SK-N-SH (cell line): Measurements from ENCODE around the gene SCARB1. TPM values are rescaled to one million over a fixed set of nuclear protein-coding genes. Genes with fewer than 3 reads are reported as not detected.

Source experiments
- CTCF ChIA-PET: fragments of 300-600, 350-600 bp; formaldehyde crosslinking; extraction: SDS; loops from one replicate; lab custom pipeline; 2021; lab: Yijun Ruan, JAX
- POLR2A ChIA-PET: fragments of 350-600 bp; sonication (Branson Sonifier 250); formaldehyde crosslinking; extraction: SDS; loops from one replicate; lab custom pipeline; 2020; ENCODE audit warnings: antibody characterized with exemption, inconsistent platforms; lab: Yijun Ruan, JAX
- DNase-seq: peaks from one replicate; pipeline ENCODE4 v3.0.0; 2012
- H2AFZ ChIP-seq: fragments of 200-600 bp; sonication (generic); 2 replicates; pipeline ENCODE4 v1.8.1; 2016; ENCODE audit warnings: antibody characterized with exemption, mild to moderate bottlenecking, low read depth
- H3F3A ChIP-seq: fragments of 200-600 bp; sonication (generic); replicated peaks from 2 replicates; pipeline ENCODE3; 2016; ENCODE audit warnings: antibody characterized with exemption, mild to moderate bottlenecking; ENCODE audit not compliant: insufficient read depth
- H3K27ac ChIP-seq, 2 experiments: fragments of 200-500 bp in 1 of 2; fragments of 200-600 bp in 1 of 2; sonication (Bioruptor generic) in 1 of 2; sonication (generic), shearing (Covaris generic) in 1 of 2; 2 replicates each; pipeline versions ENCODE4 v1.5.1 to v1.6.1; 2014 to 2016; ENCODE audit warnings: low read depth in 2 of 2, inconsistent platforms in 1 of 2, low read length in 1 of 2, mild to moderate bottlenecking in 1 of 2, mixed read lengths in 1 of 2
- H3K27me3 ChIP-seq: fragments of 200-600 bp; sonication (generic), shearing (Covaris generic); 2 replicates; pipeline ENCODE4 v1.6.1; 2016; ENCODE audit warnings: mixed run types; ENCODE audit not compliant: insufficient read depth
- H3K36me3 ChIP-seq, 2 experiments: fragments of 200-500 bp in 1 of 2; fragments of 200-600 bp in 1 of 2; sonication (Bioruptor generic) in 1 of 2; sonication (generic) in 1 of 2; replicated peaks in 1 of 2; 2 replicates each; pipeline versions ENCODE3 to v1.5.1; 2014 to 2016; ENCODE audit warnings: low read length in 1 of 2, mild to moderate bottlenecking in 1 of 2; ENCODE audit not compliant: insufficient read depth in 2 of 2, control insufficient read depth in 1 of 2
- H3K4me1 ChIP-seq, 2 experiments: fragments of 200-500 bp in 1 of 2; fragments of 200-600 bp in 1 of 2; sonication (Bioruptor generic) in 1 of 2; sonication (generic), shearing (Covaris generic) in 1 of 2; 2 replicates each; pipeline versions ENCODE4 v1.5.1 to v1.6.1; 2014 to 2016; ENCODE audit warnings: low read depth in 1 of 2, low read length in 1 of 2, mixed run types in 1 of 2; ENCODE audit not compliant: insufficient read depth in 2 of 2, control insufficient read depth in 1 of 2
- H3K4me2 ChIP-seq: fragments of 200-600 bp; sonication (generic), shearing (Covaris generic); 2 replicates; pipeline ENCODE4 v1.6.1; 2017; ENCODE audit warnings: mixed run types
- H3K4me3 ChIP-seq, 2 experiments: fragments of 200-500 bp in 1 of 2; fragments of 200-600 bp in 1 of 2; sonication (Bioruptor generic) in 1 of 2; sonication (generic), shearing (Covaris generic) in 1 of 2; 2 replicates each; pipeline versions ENCODE4 v1.5.1 to v1.8.1; 2014 to 2016; ENCODE audit warnings: low read depth in 2 of 2, inconsistent platforms in 1 of 2, low read length in 1 of 2, mild to moderate bottlenecking in 1 of 2, mixed read lengths in 1 of 2, moderate library complexity in 1 of 2
- H3K79me2 ChIP-seq: fragments of 200-600 bp; sonication (generic); 2 replicates; pipeline ENCODE4 v1.8.1; 2017; ENCODE audit warnings: mild to moderate bottlenecking; ENCODE audit not compliant: insufficient read depth
- H3K9ac ChIP-seq: fragments of 200-600 bp; sonication (generic); 2 replicates; pipeline ENCODE4 v1.6.1; 2017; ENCODE audit warnings: mixed run types
- H3K9me2 ChIP-seq: fragments of 200-600 bp; sonication (generic); 2 replicates; pipeline ENCODE4 v1.6.1; 2017; ENCODE audit warnings: mixed run types
- H3K9me3 ChIP-seq: fragments of 200-600 bp; sonication (generic); 2 replicates; pipeline ENCODE4 v1.6.1; 2017; ENCODE audit warnings: mixed run types, mild to moderate bottlenecking, moderate library complexity
- H4K20me1 ChIP-seq: fragments of 200-600 bp; sonication (generic); 2 replicates; pipeline ENCODE4 v1.6.1; 2017; ENCODE audit warnings: mild to moderate bottlenecking, mixed run types; ENCODE audit not compliant: insufficient read depth
- CHD2 ChIP-seq: fragments of 150-350 bp; IDR thresholded peaks from 2 replicates; pipeline ENCODE4 v1.6.1; 2018; ENCODE audit warnings: low read length; ENCODE audit not compliant: partially characterized antibody
- CTCF ChIP-seq: fragments of 200-600 bp; sonication (generic); IDR thresholded peaks from 2 replicates; pipeline ENCODE4 v1.6.1; 2017; ENCODE audit warnings: antibody characterized with exemption, mild to moderate bottlenecking, moderate library complexity
- EZH2phosphoT487 ChIP-seq: fragments of 200-600 bp; sonication (generic); IDR thresholded peaks from 2 replicates; pipeline ENCODE4 v1.6.1; 2017; ENCODE audit warnings: low read depth, mixed run types, mild to moderate bottlenecking, antibody characterized with exemption, moderate library complexity, borderline replicate concordance
- FOSL2 ChIP-seq: IDR thresholded peaks from 2 replicates; pipeline ENCODE4 v1.4.0; 2012; ENCODE audit warnings: low read depth, mild to moderate bottlenecking, moderate library complexity, borderline replicate concordance
- GABPA ChIP-seq: IDR thresholded peaks from 2 replicates; pipeline ENCODE4 v1.4.0; 2012; ENCODE audit warnings: low read depth, mild to moderate bottlenecking
- GATA2 ChIP-seq: sonication (generic); formaldehyde crosslinking; IDR thresholded peaks from 2 replicates; pipeline ENCODE4 v1.5.0; 2020; ENCODE audit warnings: mild to moderate bottlenecking, missing genetic modification reagents
- MAX ChIP-seq: IDR thresholded peaks from 2 replicates; pipeline ENCODE4 v1.4.0; 2012; ENCODE audit warnings: low read depth
- POLR2AphosphoS5 ChIP-seq: IDR thresholded peaks from 2 replicates; pipeline ENCODE4 v1.6.1; 2012; ENCODE audit warnings: low read depth, low read length
- REST ChIP-seq: IDR thresholded peaks from 2 replicates; pipeline ENCODE4 v1.6.1; 2012; ENCODE audit warnings: mild to moderate bottlenecking, low read depth, low read length, moderate library complexity
- RFX5 ChIP-seq: IDR thresholded peaks from 2 replicates; pipeline ENCODE4 v1.6.1; 2012; ENCODE audit warnings: mild to moderate bottlenecking, improper control_type of control experiment, low read length
- RXRA ChIP-seq: IDR thresholded peaks from 2 replicates; pipeline ENCODE4 v1.4.0; 2012; ENCODE audit warnings: low read depth, mild to moderate bottlenecking, borderline replicate concordance
- SIN3A ChIP-seq: IDR thresholded peaks from 2 replicates; pipeline ENCODE4 v1.6.1; 2012; ENCODE audit warnings: low read depth, mild to moderate bottlenecking, low read length, moderate library complexity, borderline replicate concordance
- SMC3 ChIP-seq: IDR thresholded peaks from 2 replicates; pipeline ENCODE4 v1.6.1; 2012; ENCODE audit warnings: low read depth, low read length, improper control_type of control experiment
- TAF1 ChIP-seq: IDR thresholded peaks from 2 replicates; pipeline ENCODE4 v1.6.1; 2012; ENCODE audit warnings: low read depth, mild to moderate bottlenecking, low read length, moderate library complexity, borderline replicate concordance
- TCF12 ChIP-seq: IDR thresholded peaks from 2 replicates; pipeline ENCODE4 v1.4.0; 2012
- USF1 ChIP-seq: IDR thresholded peaks from 2 replicates; pipeline ENCODE4 v1.4.0; 2012; ENCODE audit warnings: low read depth, borderline replicate concordance
- YY1 ChIP-seq: IDR thresholded peaks from 2 replicates; pipeline ENCODE4 v1.4.0; 2012; ENCODE audit warnings: low read depth, mild to moderate bottlenecking
- ZBTB33 ChIP-seq: IDR thresholded peaks from 2 replicates; pipeline ENCODE4 v1.4.0; 2012; ENCODE audit warnings: low read depth, borderline replicate concordance
- WGBS: methylation state at CpG from one replicate; pipeline ENCODE4 v1.1.6; 2017; ENCODE audit warnings: low lambda C conversion rate; 5-methylcytosine and 5-hydroxymethylcytosine counted together
- polyA plus RNA-seq, 3 experiments: library from polyadenylated mRNA; depleted of rRNA; stranded (reverse); fragments of >200 nt; gene quantifications; 2 replicates each; pipeline ENCODE4 v1.2.3, GENCODE V29; 2012
- TF ChIP-seq, protein P1 (sequence below): fragments of 150-350 bp; IDR thresholded peaks from 2 replicates; pipeline ENCODE4 v1.6.1; 2017; ENCODE audit warnings: antibody characterized with exemption, low read length, low read depth, borderline replicate concordance

The SCARB1 gene
- polyA plus RNA-seq, 1 of the 3 experiments (the other 2 are of a cell fraction): 33.0 TPM

DNA sequence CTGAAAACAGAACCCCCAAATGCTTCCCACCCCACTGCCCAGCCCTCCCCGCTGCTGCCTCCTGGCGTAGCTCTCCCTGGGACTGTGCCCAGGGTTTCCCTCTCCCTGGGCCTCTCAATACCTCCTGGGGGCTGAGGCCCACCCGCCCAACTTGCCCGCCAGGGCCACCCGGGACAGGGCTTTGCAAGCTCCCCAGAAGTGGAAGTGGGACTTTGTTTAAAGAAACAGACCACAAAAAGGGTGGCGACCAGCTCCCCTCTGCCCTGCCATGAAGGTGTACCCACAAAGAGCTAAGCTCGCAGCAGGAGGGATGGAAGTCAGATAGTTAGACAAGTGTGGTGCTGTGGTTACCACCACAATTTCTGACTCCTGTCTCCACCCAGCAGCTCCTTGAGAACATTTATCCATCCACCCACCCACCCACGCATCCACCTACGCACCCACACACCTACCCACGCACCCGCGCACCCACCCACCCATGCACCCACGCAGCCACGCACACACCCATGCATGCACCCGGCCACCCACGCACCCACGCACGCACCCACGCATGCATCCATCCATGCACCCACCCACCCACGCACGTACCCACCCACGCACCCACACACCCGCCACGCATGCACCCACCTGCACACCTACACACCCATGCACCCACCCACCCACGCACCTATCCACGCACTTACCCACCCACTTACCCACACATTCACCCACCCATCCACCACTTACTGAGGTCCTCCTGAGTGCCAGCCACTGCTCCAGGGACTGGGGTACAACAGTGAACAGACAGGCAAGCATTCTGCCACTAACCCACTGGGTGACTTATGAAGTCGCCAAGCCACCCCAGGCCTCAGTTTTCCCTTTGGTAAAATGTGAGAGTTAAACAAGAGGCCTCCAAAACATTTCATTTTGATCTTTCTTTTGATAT is 127.3 kb downstream of the SCARB1 start:
- TF ChIP-seq MAX (no peak), RFX5 (no peak), ZBTB33 (no peak), GATA2 (no peak), CHD2 (no peak), CTCF (no peak), YY1 (no peak), TCF12 (no peak), FOSL2 (no peak), EZH2phosphoT487 (no peak), GABPA (no peak), RXRA (no peak), REST (no peak), SIN3A (no peak), TAF1 (no peak), USF1 (no peak), SMC3 (no peak), POLR2AphosphoS5 (no peak)
- TF ChIP-seq, protein P1, sequence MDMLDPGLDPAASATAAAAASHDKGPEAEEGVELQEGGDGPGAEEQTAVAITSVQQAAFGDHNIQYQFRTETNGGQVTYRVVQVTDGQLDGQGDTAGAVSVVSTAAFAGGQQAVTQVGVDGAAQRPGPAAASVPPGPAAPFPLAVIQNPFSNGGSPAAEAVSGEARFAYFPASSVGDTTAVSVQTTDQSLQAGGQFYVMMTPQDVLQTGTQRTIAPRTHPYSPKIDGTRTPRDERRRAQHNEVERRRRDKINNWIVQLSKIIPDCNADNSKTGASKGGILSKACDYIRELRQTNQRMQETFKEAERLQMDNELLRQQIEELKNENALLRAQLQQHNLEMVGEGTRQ: no peak
- Histone ChIP-seq H3K9me2 (no peaks in the 10 kb centered on the region), H3K79me2 (no peaks in the 10 kb centered on the region), H3K4me3 (no peak overlapping the region), H3K27me3 (no peaks in the 10 kb centered on the region), H4K20me1 (no peaks in the 10 kb centered on the region), H3K4me1 (peaks cover 0 to 3% of the 10 kb centered on the region in 2 experiments; a peak in 2 of 4 replicates), H3K4me2 (no peak overlapping the region), H3K36me3 (no peaks in the 10 kb centered on the region), H3K27ac (no peak overlapping the region), H3K9me3 (no peaks in the 10 kb centered on the region), H2AFZ (no peak overlapping the region), H3F3A (peaks cover 3% of the 10 kb centered on the region), H3K9ac (no peak overlapping the region)
- 97% methylated on average over 22 of the region's 27 CpGs for WGBS
- POLR2A ChIA-PET: no interaction called here
- DNase-seq: no peak
- CTCF ChIA-PET: interaction anchor here (0.9 kb wide), 1 partner anchor 11 kb away, joined by 3 read pairs; no protein-coding TSS in a partner anchor
